Chondrocyte (in vitro differentiated cells): ENCODE measurements around the gene PIP4P1. TPM values are rescaled to one million over a fixed set of nuclear protein-coding genes. Genes with fewer than 3 reads are reported as not detected.
"Not testable (repeated sequence)": the region's sequence is repeated elsewhere in the genome, so short reads cannot be mapped to it uniquely, and the experiment has no call there.

Experiments used
- DNase-seq: peaks from one replicate; pipeline ENCODE4 v3.0.0; 2021; ENCODE audit warnings: mixed read lengths, low spot score
- H3K27ac Mint-ChIP-seq: one replicate; pipeline ENCODE4 v1.8.0; 2021; ENCODE audit warnings: mild to moderate bottlenecking, moderate library complexity, mixed read lengths; ENCODE audit not compliant: unreplicated experiment
- H3K27me3 Mint-ChIP-seq: 2 replicates; pipeline ENCODE4 v1.8.0; 2021; ENCODE audit warnings: low read depth, mixed read lengths
- H3K36me3 Mint-ChIP-seq: 2 replicates; pipeline ENCODE4 v1.8.0; 2021; ENCODE audit warnings: low read depth, mixed read lengths
- H3K4me1 Mint-ChIP-seq: 2 replicates; pipeline ENCODE4 v1.8.0; 2021; ENCODE audit warnings: low read depth, mild to moderate bottlenecking, mixed read lengths
- H3K4me3 Mint-ChIP-seq: one replicate; pipeline ENCODE4 v1.8.0; 2021; ENCODE audit warnings: mild to moderate bottlenecking, moderate library complexity, mixed read lengths; ENCODE audit not compliant: unreplicated experiment
- H3K9me3 Mint-ChIP-seq: 2 replicates; pipeline ENCODE4 v1.8.0; 2021; ENCODE audit warnings: low read depth, mixed read lengths
- CTCF ChIP-seq: fragments of 200-600 bp; sonication (generic); IDR thresholded peaks from 2 replicates; pipeline ENCODE4 v1.5.0; 2021; ENCODE audit warnings: antibody characterized with exemption, mild to moderate bottlenecking, moderate library complexity
- long read RNA-seq: library from polyadenylated mRNA; stranded (forward); transcript quantifications from one replicate; pipeline ENCODE4 v2.0.0, GENCODE V29; 2021
- total RNA-seq: library from RNA; stranded (reverse); gene quantifications from 3 replicates; pipeline ENCODE4 v1.2.1, GENCODE V29; 2021

The PIP4P1 gene
- total RNA-seq = 31.0 to 36.9 TPM (median 32.0 TPM) in 3 replicates
- long read RNA-seq, transcript PIP4P1-202 (7 exons, 1,696 nt) = minor isoform, 13 of 47 reads
- long read RNA-seq, transcript PIP4P1-201 (7 exons, 1,961 nt) = major isoform, 26 of 47 reads
- long read RNA-seq, partial matches to known transcripts = 2 of 47 reads
- long read RNA-seq, other reads (novel, unspliced or antisense) = 3 of 47 reads

GRCh38 chr14:20461225-20462141, at the start of gene PIP4P1:
Gene PIP4P1, minus strand, starts transcription at chr14:20461434. Its CDS starts 109 bp downstream, at chr14:20461325.
- Mint-ChIP-seq H3K27ac (peak within 1 kb of the TSS; percentile 97), H3K36me3 (peaks cover 12% of the 10 kb centered on the region), H3K9me3 (no peaks in the 10 kb centered on the region), H3K4me1 (peaks cover 31% of the 10 kb centered on the region), H3K27me3 (peaks cover 1% of the 10 kb centered on the region), H3K4me3 (peak within 1 kb of the TSS; percentile 86)
- peak; percentile 99 for DNase-seq
- TF ChIP-seq CTCF = no peak

- no peak overlapping the region for H3K27ac Mint-ChIP-seq
- H3K36me3 Mint-ChIP-seq = no peaks in the 10 kb centered on the region
- peaks cover 24% of the 10 kb centered on the region for H3K27me3 Mint-ChIP-seq
- H3K4me3 Mint-ChIP-seq = no peak overlapping the region
- TF ChIP-seq CTCF = no peak
- no peaks in the 10 kb centered on the region for H3K9me3 Mint-ChIP-seq
- H3K4me1 Mint-ChIP-seq = no peaks in the 10 kb centered on the region
- DNase-seq = no peak
Measured at GRCh38 chr14:20508367-20508766, 47.1 kb upstream of the PIP4P1 start.

- H3K4me1 Mint-ChIP-seq, DNase-seq, H3K27ac Mint-ChIP-seq, H3K4me3 Mint-ChIP-seq, H3K36me3 Mint-ChIP-seq, H3K9me3 Mint-ChIP-seq: not testable (repeated sequence)
- H3K27me3 Mint-ChIP-seq = peaks cover 18% of the 10 kb centered on the region
Measured at GRCh38 chr14:20507537-20507936, 46.3 kb upstream of the PIP4P1 start.

- peaks cover 20% of the 10 kb centered on the region for H3K27me3 Mint-ChIP-seq
- not testable (repeated sequence) for H3K4me1 Mint-ChIP-seq, H3K4me3 Mint-ChIP-seq, H3K27ac Mint-ChIP-seq, H3K9me3 Mint-ChIP-seq, H3K36me3 Mint-ChIP-seq, DNase-seq
Measured at GRCh38 chr14:20506752-20507151, 45.5 kb upstream of the PIP4P1 start.

- not testable (repeated sequence) for DNase-seq, H3K4me3 Mint-ChIP-seq, H3K36me3 Mint-ChIP-seq, H3K27ac Mint-ChIP-seq, H3K9me3 Mint-ChIP-seq, H3K4me1 Mint-ChIP-seq
- peaks cover 19% of the 10 kb centered on the region for H3K27me3 Mint-ChIP-seq
Measured at GRCh38 chr14:20506276-20506675, 45.0 kb upstream of the PIP4P1 start.

GRCh38 chr14:20503898-20504297, 42.7 kb upstream of the PIP4P1 start:
- H3K36me3 Mint-ChIP-seq = no peaks in the 10 kb centered on the region
- no peak overlapping the region for H3K4me3 Mint-ChIP-seq
- no peak for TF ChIP-seq CTCF
- no peak overlapping the region for H3K27ac Mint-ChIP-seq
- H3K4me1 Mint-ChIP-seq = no peaks in the 10 kb centered on the region
- peaks cover 8% of the 10 kb centered on the region for H3K27me3 Mint-ChIP-seq
- H3K9me3 Mint-ChIP-seq = no peaks in the 10 kb centered on the region
- DNase-seq = no peak
